GM23338 (cell line): ENCODE measurements around the gene ANKRD44. TPM values are rescaled to one million over a fixed set of nuclear protein-coding genes. Genes with fewer than 3 reads are reported as not detected.

ENCODE experiments used
- ATAC-seq: fragments of 200-7000 bp; cut with Tn5 transposase; 3 replicates; pipeline ENCODE4 v1.9.1; 2020
- DNase-seq: peaks from one replicate; pipeline ENCODE4 v3.0.0-alpha.2; 2015; ENCODE audit warnings: low spot score
- H2AFZ ChIP-seq: fragments of 200-600 bp; sonication (generic); 2 replicates; pipeline ENCODE4 v1.8.0; 2016; ENCODE audit warnings: antibody characterized with exemption, mild to moderate bottlenecking, moderate library complexity
- H3F3A ChIP-seq: fragments of 200-600 bp; sonication (generic); replicated peaks from 2 replicates; pipeline ENCODE4 v1.8.0; 2017; ENCODE audit warnings: antibody characterized with exemption, mixed run types, low read depth
- H3K27ac ChIP-seq: fragments of 200-600 bp; sonication (generic); 2 replicates; pipeline ENCODE4 v1.6.1; 2016; ENCODE audit warnings: low read depth
- H3K27me3 ChIP-seq: fragments of 200-600 bp; sonication (generic); 2 replicates; pipeline ENCODE4 v1.8.0; 2016; ENCODE audit warnings: mild to moderate bottlenecking, mixed run types, moderate library complexity; ENCODE audit not compliant: insufficient read depth
- H3K36me3 ChIP-seq: fragments of 200-600 bp; sonication (generic); 2 replicates; pipeline ENCODE4 v1.8.0; 2016; ENCODE audit warnings: mild to moderate bottlenecking; ENCODE audit not compliant: insufficient read depth
- H3K4me1 ChIP-seq: fragments of 200-600 bp; sonication (generic); 2 replicates; pipeline ENCODE4 v1.8.0; 2016; ENCODE audit warnings: mild to moderate bottlenecking, moderate library complexity; ENCODE audit not compliant: insufficient read depth
- H3K4me2 ChIP-seq: fragments of 200-600 bp; sonication (generic); 2 replicates; pipeline ENCODE4 v1.7.1; 2017; ENCODE audit warnings: mixed run types
- H3K4me3 ChIP-seq: fragments of 200-600 bp; sonication (generic); 2 replicates; pipeline ENCODE4 v1.6.1; 2016; ENCODE audit warnings: mixed run types
- H3K79me2 ChIP-seq: fragments of 200-600 bp; sonication (generic); replicated peaks from 2 replicates; pipeline ENCODE4 v1.8.0; 2017; ENCODE audit warnings: mild to moderate bottlenecking; ENCODE audit not compliant: insufficient read depth
- H3K9me2 ChIP-seq: fragments of 200-600 bp; sonication (generic); 2 replicates; pipeline ENCODE4 v1.8.0; 2017; ENCODE audit not compliant: insufficient read depth
- H4K20me1 ChIP-seq: fragments of 200-600 bp; sonication (generic); replicated peaks from 2 replicates; pipeline ENCODE4 v1.8.0; 2017; ENCODE audit warnings: mild to moderate bottlenecking; ENCODE audit not compliant: insufficient read depth
- H3K27ac Mint-ChIP-seq: 2 replicates; pipeline ENCODE4 v1.8.0; 2020; ENCODE audit warnings: inconsistent platforms, mild to moderate bottlenecking, moderate library complexity, mixed read lengths
- H3K27me3 Mint-ChIP-seq: 3 replicates; pipeline ENCODE4 v1.8.0; 2022; ENCODE audit warnings: low read depth, mild to moderate bottlenecking, moderate library complexity, mixed read lengths, inconsistent platforms; ENCODE audit not compliant: insufficient read depth, poor library complexity
- H3K36me3 Mint-ChIP-seq: 3 replicates; pipeline ENCODE4 v1.8.0; 2021; ENCODE audit warnings: low read depth, mild to moderate bottlenecking, inconsistent platforms, moderate library complexity, mixed read lengths
- H3K4me1 Mint-ChIP-seq: 3 replicates; pipeline ENCODE4 v1.8.0; 2020; ENCODE audit warnings: mild to moderate bottlenecking, inconsistent platforms, mixed read lengths
- H3K4me3 Mint-ChIP-seq: 3 replicates; pipeline ENCODE4 v1.8.0; 2021; ENCODE audit warnings: moderate library complexity, mild to moderate bottlenecking, inconsistent platforms, mixed read lengths
- H3K9me3 Mint-ChIP-seq: 3 replicates; pipeline ENCODE4 v1.8.0; 2020; ENCODE audit warnings: moderate library complexity, mild to moderate bottlenecking, inconsistent platforms, mixed read lengths
- CREB1 ChIP-seq: fragments of 250-450 bp; sonication (Bioruptor Pico); IDR thresholded peaks from 2 replicates; pipeline ENCODE4 v1.5.0; 2020; ENCODE audit warnings: low read depth, mild to moderate bottlenecking, moderate library complexity
- ETS1 ChIP-seq: IDR thresholded peaks from 2 replicates; pipeline ENCODE4 v1.6.1; 2016; ENCODE audit warnings: antibody characterized with exemption
- EZH2 ChIP-seq: fragments of 200-600 bp; sonication (generic); IDR thresholded peaks from one replicate; pipeline ENCODE4 v1.8.0; 2017; ENCODE audit warnings: antibody characterized with exemption, mild to moderate bottlenecking, low read depth; ENCODE audit not compliant: unreplicated experiment
- EZH2phosphoT487 ChIP-seq: fragments of 200-600 bp; sonication (generic); IDR thresholded peaks from one replicate; pipeline ENCODE4 v1.8.1; 2018; ENCODE audit warnings: antibody characterized with exemption; ENCODE audit not compliant: unreplicated experiment
- JUNB ChIP-seq: IDR thresholded peaks from one replicate; pipeline ENCODE4 v1.6.1; 2016; ENCODE audit warnings: antibody characterized with exemption; ENCODE audit not compliant: unreplicated experiment
- POLR2AphosphoS5 ChIP-seq: IDR thresholded peaks from 2 replicates; pipeline ENCODE4 v1.6.1; 2016; ENCODE audit warnings: antibody characterized with exemption, low read depth
- STAT1 ChIP-seq: IDR thresholded peaks from one replicate; pipeline ENCODE4 v1.6.1; 2016; ENCODE audit warnings: antibody characterized with exemption; ENCODE audit not compliant: unreplicated experiment
- ZNF114 ChIP-seq: fragments of 250-450 bp; sonication (Bioruptor Pico); IDR thresholded peaks from 2 replicates; pipeline ENCODE4 v1.5.0; 2020; ENCODE audit warnings: mild to moderate bottlenecking, moderate library complexity
- ZNF331 ChIP-seq: fragments of 250-450 bp; sonication (Bioruptor Pico); IDR thresholded peaks from 2 replicates; pipeline ENCODE4 v1.5.0; 2020; ENCODE audit warnings: low read depth, mild to moderate bottlenecking, moderate library complexity
- polyA plus RNA-seq: library from polyadenylated mRNA; unstranded; fragments of >200 nt; fragmentation: Nextera tagmentation; extraction: Ambion mirVana; gene quantifications from 2 replicates; pipeline ENCODE4 v1.2.1, GENCODE V29; 2016
- total RNA-seq: library from RNA; depleted of rRNA; stranded (reverse); fragments of >200 nt; shearing (Covaris generic); gene quantifications from 2 replicates; pipeline ENCODE4 v1.2.3, GENCODE V29; 2014
- TF ChIP-seq, protein P1 (sequence below): fragments of 250-450 bp; sonication (Bioruptor Pico); IDR thresholded peaks from 2 replicates; pipeline ENCODE4 v1.5.0; 2020; ENCODE audit warnings: mild to moderate bottlenecking, moderate library complexity
- TF ChIP-seq, protein P2 (sequence below): IDR thresholded peaks from one replicate; pipeline ENCODE4 v1.6.1; 2018; ENCODE audit warnings: antibody characterized with exemption; ENCODE audit not compliant: unreplicated experiment

ANKRD44 gene
- total and polyA plus RNA-seq, 2 experiments from 2014 or later, result 0.44 to 0.56 TPM

- no peak overlapping the region for H3K27ac Mint-ChIP-seq
- Histone ChIP-seq H2AFZ (no peak overlapping the region), H3K27ac (no peak overlapping the region), H3K36me3 (no peaks in the 10 kb centered on the region), H3K27me3 (no peaks in the 10 kb centered on the region), H4K20me1 (no peaks in the 10 kb centered on the region), H3K4me1 (no peaks in the 10 kb centered on the region), H3K9me2 (no peaks in the 10 kb centered on the region), H3K4me3 (no peak overlapping the region), H3F3A (no peaks in the 10 kb centered on the region), H3K79me2 (no peaks in the 10 kb centered on the region), H3K4me2 (no peak overlapping the region)
- no peak for TF ChIP-seq EZH2phosphoT487
- TF ChIP-seq, protein P1, sequence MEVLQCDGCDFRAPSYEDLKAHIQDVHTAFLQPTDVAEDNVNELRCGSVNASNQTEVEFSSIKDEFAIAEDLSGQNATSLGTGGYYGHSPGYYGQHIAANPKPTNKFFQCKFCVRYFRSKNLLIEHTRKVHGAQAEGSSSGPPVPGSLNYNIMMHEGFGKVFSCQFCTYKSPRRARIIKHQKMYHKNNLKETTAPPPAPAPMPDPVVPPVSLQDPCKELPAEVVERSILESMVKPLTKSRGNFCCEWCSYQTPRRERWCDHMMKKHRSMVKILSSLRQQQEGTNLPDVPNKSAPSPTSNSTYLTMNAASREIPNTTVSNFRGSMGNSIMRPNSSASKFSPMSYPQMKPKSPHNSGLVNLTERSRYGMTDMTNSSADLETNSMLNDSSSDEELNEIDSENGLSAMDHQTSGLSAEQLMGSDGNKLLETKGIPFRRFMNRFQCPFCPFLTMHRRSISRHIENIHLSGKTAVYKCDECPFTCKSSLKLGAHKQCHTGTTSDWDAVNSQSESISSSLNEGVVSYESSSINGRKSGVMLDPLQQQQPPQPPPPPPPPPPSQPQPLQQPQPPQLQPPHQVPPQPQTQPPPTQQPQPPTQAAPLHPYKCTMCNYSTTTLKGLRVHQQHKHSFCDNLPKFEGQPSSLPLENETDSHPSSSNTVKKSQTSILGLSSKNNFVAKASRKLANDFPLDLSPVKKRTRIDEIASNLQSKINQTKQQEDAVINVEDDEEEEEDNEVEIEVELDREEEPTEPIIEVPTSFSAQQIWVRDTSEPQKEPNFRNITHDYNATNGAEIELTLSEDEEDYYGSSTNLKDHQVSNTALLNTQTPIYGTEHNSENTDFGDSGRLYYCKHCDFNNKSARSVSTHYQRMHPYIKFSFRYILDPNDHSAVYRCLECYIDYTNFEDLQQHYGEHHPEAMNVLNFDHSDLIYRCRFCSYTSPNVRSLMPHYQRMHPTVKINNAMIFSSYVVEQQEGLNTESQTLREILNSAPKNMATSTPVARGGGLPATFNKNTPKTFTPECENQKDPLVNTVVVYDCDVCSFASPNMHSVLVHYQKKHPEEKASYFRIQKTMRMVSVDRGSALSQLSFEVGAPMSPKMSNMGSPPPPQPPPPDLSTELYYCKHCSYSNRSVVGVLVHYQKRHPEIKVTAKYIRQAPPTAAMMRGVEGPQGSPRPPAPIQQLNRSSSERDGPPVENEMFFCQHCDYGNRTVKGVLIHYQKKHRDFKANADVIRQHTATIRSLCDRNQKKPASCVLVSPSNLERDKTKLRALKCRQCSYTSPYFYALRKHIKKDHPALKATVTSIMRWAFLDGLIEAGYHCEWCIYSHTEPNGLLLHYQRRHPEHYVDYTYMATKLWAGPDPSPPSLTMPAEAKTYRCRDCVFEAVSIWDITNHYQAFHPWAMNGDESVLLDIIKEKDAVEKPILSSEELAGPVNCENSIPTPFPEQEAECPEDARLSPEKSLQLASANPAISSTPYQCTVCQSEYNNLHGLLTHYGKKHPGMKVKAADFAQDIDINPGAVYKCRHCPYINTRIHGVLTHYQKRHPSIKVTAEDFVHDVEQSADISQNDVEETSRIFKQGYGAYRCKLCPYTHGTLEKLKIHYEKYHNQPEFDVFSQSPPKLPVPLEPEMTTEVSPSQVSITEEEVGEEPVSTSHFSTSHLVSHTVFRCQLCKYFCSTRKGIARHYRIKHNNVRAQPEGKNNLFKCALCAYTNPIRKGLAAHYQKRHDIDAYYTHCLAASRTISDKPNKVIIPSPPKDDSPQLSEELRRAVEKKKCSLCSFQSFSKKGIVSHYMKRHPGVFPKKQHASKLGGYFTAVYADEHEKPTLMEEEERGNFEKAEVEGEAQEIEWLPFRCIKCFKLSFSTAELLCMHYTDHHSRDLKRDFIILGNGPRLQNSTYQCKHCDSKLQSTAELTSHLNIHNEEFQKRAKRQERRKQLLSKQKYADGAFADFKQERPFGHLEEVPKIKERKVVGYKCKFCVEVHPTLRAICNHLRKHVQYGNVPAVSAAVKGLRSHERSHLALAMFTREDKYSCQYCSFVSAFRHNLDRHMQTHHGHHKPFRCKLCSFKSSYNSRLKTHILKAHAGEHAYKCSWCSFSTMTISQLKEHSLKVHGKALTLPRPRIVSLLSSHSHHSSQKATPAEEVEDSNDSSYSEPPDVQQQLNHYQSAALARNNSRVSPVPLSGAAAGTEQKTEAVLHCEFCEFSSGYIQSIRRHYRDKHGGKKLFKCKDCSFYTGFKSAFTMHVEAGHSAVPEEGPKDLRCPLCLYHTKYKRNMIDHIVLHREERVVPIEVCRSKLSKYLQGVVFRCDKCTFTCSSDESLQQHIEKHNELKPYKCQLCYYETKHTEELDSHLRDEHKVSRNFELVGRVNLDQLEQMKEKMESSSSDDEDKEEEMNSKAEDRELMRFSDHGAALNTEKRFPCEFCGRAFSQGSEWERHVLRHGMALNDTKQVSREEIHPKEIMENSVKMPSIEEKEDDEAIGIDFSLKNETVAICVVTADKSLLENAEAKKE, result no peak
- TF ChIP-seq JUNB, result no peak
- TF ChIP-seq STAT1, result no peak
- H3K36me3 Mint-ChIP-seq, result no peaks in the 10 kb centered on the region
- H3K9me3 Mint-ChIP-seq, result no peaks in the 10 kb centered on the region
- DNase-seq (no peak), ATAC-seq (no peak)
- H3K4me1 Mint-ChIP-seq, result no peaks in the 10 kb centered on the region
- H3K27me3 Mint-ChIP-seq, result peaks cover 2% of the 10 kb centered on the region
- H3K4me3 Mint-ChIP-seq, result no peak overlapping the region
Observed at GRCh38 chr2:197211881-197212342, 98.7 kb downstream of the ANKRD44 start.

GRCh38 chr2:197210430-197210829, 100.2 kb downstream of the ANKRD44 start:
- H3K9me2 ChIP-seq, result no peaks in the 10 kb centered on the region
- no peaks in the 10 kb centered on the region for H3K36me3 Mint-ChIP-seq
- H3K27ac Mint-ChIP-seq, result no peak overlapping the region

More at GRCh38 chr2:197210430-197210829, 100.2 kb downstream of the ANKRD44 start:
- Mint-ChIP-seq H3K4me1 (no peaks in the 10 kb centered on the region), H3K27me3 (peaks cover 2% of the 10 kb centered on the region), H3K4me3 (no peak overlapping the region), H3K9me3 (no peaks in the 10 kb centered on the region)
- DNase-seq (no peak), ATAC-seq (no peak)
- Histone ChIP-seq H3K27me3 (no peaks in the 10 kb centered on the region), H3K27ac (no peak overlapping the region), H4K20me1 (no peaks in the 10 kb centered on the region), H3K4me1 (no peaks in the 10 kb centered on the region), H3K4me2 (no peak overlapping the region), H3K79me2 (no peaks in the 10 kb centered on the region), H3K36me3 (no peaks in the 10 kb centered on the region), H3K4me3 (no peak overlapping the region), H2AFZ (no peak overlapping the region), H3F3A (no peaks in the 10 kb centered on the region)
- TF ChIP-seq ETS1 (no peak), ZNF114 (CRISPR knock-in tag) (no peak), ZNF331 (no peak), EZH2 (no peak), STAT1 (no peak), JUNB (no peak), EZH2phosphoT487 (no peak), CREB1 (CRISPR knock-in tag) (no peak), POLR2AphosphoS5 (no peak)
- TF ChIP-seq, protein P2, sequence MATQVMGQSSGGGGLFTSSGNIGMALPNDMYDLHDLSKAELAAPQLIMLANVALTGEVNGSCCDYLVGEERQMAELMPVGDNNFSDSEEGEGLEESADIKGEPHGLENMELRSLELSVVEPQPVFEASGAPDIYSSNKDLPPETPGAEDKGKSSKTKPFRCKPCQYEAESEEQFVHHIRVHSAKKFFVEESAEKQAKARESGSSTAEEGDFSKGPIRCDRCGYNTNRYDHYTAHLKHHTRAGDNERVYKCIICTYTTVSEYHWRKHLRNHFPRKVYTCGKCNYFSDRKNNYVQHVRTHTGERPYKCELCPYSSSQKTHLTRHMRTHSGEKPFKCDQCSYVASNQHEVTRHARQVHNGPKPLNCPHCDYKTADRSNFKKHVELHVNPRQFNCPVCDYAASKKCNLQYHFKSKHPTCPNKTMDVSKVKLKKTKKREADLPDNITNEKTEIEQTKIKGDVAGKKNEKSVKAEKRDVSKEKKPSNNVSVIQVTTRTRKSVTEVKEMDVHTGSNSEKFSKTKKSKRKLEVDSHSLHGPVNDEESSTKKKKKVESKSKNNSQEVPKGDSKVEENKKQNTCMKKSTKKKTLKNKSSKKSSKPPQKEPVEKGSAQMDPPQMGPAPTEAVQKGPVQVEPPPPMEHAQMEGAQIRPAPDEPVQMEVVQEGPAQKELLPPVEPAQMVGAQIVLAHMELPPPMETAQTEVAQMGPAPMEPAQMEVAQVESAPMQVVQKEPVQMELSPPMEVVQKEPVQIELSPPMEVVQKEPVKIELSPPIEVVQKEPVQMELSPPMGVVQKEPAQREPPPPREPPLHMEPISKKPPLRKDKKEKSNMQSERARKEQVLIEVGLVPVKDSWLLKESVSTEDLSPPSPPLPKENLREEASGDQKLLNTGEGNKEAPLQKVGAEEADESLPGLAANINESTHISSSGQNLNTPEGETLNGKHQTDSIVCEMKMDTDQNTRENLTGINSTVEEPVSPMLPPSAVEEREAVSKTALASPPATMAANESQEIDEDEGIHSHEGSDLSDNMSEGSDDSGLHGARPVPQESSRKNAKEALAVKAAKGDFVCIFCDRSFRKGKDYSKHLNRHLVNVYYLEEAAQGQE, result no peak
